ENCODE results near the gene FAM72C.
"Not testable (repeated sequence)": the region's sequence is repeated elsewhere in the genome, so short reads cannot be mapped to it uniquely, and the experiment has no call there.

DNA sequence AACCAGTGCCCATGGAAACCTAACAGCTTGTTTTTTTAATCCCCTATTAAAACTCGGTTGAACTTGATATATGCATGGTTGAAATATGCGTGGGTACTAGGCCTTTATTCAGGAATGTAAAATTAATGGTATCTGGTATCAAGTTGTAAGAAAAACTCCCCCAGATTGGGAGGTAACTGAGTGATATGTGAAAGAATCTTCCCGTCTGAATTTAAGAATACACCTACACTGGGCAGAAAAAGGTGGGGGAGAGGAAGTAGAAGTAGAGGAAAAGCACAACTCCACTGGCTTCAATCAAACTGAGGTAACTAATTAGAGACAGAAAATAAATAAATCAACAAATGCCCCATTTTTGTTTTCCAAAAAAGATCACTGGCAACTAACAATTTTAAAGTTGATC is 15.9 kb downstream of the FAM72C start:
- TF ChIP-seq, protein P1, sequence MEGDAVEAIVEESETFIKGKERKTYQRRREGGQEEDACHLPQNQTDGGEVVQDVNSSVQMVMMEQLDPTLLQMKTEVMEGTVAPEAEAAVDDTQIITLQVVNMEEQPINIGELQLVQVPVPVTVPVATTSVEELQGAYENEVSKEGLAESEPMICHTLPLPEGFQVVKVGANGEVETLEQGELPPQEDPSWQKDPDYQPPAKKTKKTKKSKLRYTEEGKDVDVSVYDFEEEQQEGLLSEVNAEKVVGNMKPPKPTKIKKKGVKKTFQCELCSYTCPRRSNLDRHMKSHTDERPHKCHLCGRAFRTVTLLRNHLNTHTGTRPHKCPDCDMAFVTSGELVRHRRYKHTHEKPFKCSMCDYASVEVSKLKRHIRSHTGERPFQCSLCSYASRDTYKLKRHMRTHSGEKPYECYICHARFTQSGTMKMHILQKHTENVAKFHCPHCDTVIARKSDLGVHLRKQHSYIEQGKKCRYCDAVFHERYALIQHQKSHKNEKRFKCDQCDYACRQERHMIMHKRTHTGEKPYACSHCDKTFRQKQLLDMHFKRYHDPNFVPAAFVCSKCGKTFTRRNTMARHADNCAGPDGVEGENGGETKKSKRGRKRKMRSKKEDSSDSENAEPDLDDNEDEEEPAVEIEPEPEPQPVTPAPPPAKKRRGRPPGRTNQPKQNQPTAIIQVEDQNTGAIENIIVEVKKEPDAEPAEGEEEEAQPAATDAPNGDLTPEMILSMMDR (IDR thresholded peaks at IDR 0.05): not testable (repeated sequence)
- TF ChIP-seq POLR2A (IDR thresholded peaks at IDR 0.05): not testable (repeated sequence)

All from uterus (tissue), 2 donors.